Calu3 (cell line): ENCODE results near the gene MGMT. TPM values are rescaled to one million over a fixed set of nuclear protein-coding genes. Genes with fewer than 3 reads are reported as not detected.

ENCODE experiments used
- BruUV-seq: library from RNA; stranded (reverse); fragments of 400-500 nt; replicated peaks from 2 replicates; lab custom pipeline; 2021; lab: Mats Ljungman, UMichigan
- CTCF ChIA-PET: fragments of 300-600 bp; sonication (Branson Sonifier 250); formaldehyde crosslinking; loops from one replicate; lab custom pipeline; 2022; ENCODE audit warnings: antibody characterized with exemption; lab: Charles Lee
- DNase-seq: peaks from one replicate; pipeline ENCODE4 v3.0.0; 2022
- H3K27ac Mint-ChIP-seq: one replicate; pipeline ENCODE4 v1.8.0; 2022; ENCODE audit warnings: mixed read lengths; ENCODE audit not compliant: unreplicated experiment
- H3K27me3 Mint-ChIP-seq: one replicate; pipeline ENCODE4 v1.8.0; 2022; ENCODE audit warnings: mixed read lengths; ENCODE audit not compliant: unreplicated experiment
- H3K36me3 Mint-ChIP-seq: one replicate; pipeline ENCODE4 v1.8.0; 2022; ENCODE audit warnings: mild to moderate bottlenecking, moderate library complexity, mixed read lengths; ENCODE audit not compliant: insufficient read depth, unreplicated experiment
- H3K4me1 Mint-ChIP-seq: one replicate; pipeline ENCODE4 v1.8.0; 2022; ENCODE audit warnings: mild to moderate bottlenecking, low read depth, mixed read lengths; ENCODE audit not compliant: unreplicated experiment
- H3K4me3 Mint-ChIP-seq: one replicate; pipeline ENCODE4 v1.8.0; 2022; ENCODE audit warnings: mild to moderate bottlenecking, low read depth, moderate library complexity, mixed read lengths; ENCODE audit not compliant: unreplicated experiment
- H3K9me3 Mint-ChIP-seq: one replicate; pipeline ENCODE4 v1.8.0; 2022; ENCODE audit warnings: low read depth, mixed read lengths; ENCODE audit not compliant: unreplicated experiment
- intact Hi-C: fragments of 100-400 bp; cut with micrococcal nuclease; formaldehyde crosslinking; loops from one replicate; pipeline ENCODE4 v1.10.0; 2022; ENCODE audit not compliant: unreplicated experiment
- total RNA-seq: library from RNA; stranded (reverse); gene quantifications from 2 replicates; pipeline ENCODE4 v1.2.3, GENCODE V29; 2022
- TF ChIP-seq, protein P1 (sequence below): fragments of 200-600 bp; IDR thresholded peaks from one replicate; pipeline ENCODE4 v1.8.0; 2022; ENCODE audit warnings: antibody characterized with exemption; ENCODE audit not compliant: unreplicated experiment

The MGMT gene
- total RNA-seq, 1 experiment from 2014 or later, result 8.3 TPM

DNA sequence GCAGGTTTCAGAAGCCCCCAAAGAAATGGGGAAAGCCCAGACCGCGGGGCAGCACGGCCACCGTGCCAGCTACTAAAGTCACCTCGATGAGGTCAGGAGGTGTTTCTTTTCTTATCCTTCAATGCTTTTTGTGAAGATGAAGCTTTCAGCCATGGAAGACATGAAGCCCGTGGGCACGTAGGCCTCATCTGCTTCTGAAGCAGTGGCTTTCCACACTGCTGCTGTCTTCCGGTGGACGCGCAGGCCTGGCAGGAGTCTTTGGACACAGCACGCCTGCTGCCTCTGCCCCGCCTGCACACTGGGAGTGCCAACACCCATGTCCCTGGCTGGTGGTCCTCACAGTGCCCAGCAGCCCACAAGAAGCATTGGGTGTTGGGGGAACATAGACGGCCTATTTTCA lies 311.5 kb downstream of the MGMT start:
- BruUV-seq, result no TSS peak
- Mint-ChIP-seq H3K27ac (no peak overlapping the region), H3K9me3 (peaks cover 9% of the 10 kb centered on the region), H3K4me3 (no peak overlapping the region), H3K27me3 (no peaks in the 10 kb centered on the region), H3K4me1 (no peaks in the 10 kb centered on the region), H3K36me3 (no peaks in the 10 kb centered on the region)
- CTCF ChIA-PET, result no interaction called here
- no peak for DNase-seq
- intact Hi-C loops, result no loop called here
- TF ChIP-seq, protein P1, sequence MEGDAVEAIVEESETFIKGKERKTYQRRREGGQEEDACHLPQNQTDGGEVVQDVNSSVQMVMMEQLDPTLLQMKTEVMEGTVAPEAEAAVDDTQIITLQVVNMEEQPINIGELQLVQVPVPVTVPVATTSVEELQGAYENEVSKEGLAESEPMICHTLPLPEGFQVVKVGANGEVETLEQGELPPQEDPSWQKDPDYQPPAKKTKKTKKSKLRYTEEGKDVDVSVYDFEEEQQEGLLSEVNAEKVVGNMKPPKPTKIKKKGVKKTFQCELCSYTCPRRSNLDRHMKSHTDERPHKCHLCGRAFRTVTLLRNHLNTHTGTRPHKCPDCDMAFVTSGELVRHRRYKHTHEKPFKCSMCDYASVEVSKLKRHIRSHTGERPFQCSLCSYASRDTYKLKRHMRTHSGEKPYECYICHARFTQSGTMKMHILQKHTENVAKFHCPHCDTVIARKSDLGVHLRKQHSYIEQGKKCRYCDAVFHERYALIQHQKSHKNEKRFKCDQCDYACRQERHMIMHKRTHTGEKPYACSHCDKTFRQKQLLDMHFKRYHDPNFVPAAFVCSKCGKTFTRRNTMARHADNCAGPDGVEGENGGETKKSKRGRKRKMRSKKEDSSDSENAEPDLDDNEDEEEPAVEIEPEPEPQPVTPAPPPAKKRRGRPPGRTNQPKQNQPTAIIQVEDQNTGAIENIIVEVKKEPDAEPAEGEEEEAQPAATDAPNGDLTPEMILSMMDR, result no peak

DNA sequence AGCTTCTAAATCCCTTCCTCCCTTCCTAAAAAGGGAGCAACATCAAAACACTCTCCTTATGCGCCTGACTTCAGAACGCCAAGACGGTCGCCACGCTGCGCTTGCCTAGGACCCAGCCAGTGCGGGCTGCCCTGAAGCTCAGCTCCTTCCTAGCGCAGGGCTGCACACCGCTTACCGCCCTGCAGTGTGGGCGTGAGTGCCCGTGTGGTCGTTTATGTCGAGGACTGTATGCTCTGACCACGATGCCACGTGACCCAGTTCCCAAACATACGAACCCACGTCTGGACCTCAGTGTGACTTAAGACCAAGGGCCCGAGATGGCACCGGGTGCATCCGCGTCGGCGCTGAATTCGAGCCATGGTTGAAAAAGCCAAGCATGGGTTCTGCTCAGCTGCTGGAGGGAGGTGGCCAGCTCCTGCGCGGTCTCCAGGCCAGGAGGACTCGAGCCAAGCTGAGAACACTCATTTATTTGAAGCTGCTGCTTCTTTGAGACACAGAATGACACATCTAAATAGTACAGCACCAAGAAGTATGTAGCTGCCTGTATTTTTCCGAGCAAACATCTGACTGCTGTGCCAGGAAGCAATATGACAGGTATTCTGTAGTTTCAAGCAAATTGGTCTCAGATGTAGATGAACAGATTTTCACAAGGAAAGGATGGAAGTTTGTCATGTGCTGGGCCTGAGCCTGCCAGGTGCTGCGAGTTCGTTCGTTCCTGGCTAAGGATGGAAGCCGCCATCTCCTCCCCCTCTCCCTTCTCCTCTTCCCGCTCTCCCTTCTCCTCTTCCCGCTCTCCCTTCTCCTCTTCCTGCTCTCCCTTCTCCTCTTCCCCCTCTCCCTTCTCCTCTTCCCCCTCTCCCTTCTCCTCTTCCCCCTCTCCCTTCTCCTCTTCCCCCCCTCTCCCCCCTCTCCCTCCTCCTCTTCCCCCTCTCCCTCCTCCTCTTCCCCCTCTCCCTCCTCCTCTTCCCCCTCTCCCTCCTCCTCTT lies 312.4 kb downstream of the MGMT start:
- no peaks in the 10 kb centered on the region for H3K36me3 Mint-ChIP-seq
- intact Hi-C loops, result no loop called here
- CTCF ChIA-PET, result no interaction called here

DNA sequence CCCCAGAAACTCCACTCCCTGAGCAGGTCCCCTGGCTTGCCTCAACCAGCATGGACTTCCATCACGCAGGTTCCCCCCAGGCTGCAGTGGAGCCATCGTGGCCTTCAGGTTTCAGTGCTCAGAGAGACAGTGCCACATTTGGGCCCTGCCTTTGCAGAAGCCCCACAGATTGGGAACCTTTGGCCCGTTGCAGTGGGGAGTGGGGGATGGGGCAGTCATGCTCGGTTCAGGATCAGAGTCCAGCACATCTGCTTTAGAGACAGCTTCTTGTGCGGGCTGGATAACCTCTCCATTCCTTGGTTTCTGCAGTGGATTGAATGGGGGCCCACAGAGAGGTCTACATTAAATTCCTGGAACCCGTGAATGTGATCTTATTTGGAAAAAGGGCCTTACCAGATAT lies 313.2 kb downstream of the MGMT start:
- CTCF ChIA-PET, result no interaction called here
- Mint-ChIP-seq H3K4me1 (no peaks in the 10 kb centered on the region), H3K27me3 (no peaks in the 10 kb centered on the region), H3K36me3 (peaks cover 6% of the 10 kb centered on the region), H3K9me3 (peaks cover 12% of the 10 kb centered on the region), H3K4me3 (no peak overlapping the region), H3K27ac (no peak overlapping the region)
- DNase-seq, result no peak
- intact Hi-C loops, result no loop called here
- TF ChIP-seq, protein P1, result no peak
- no TSS peak for BruUV-seq

More for the DNA sequence above, 312.4 kb downstream of the MGMT start:
- Mint-ChIP-seq H3K9me3 (peaks cover 12% of the 10 kb centered on the region), H3K27ac (no peak overlapping the region), H3K4me3 (no peak overlapping the region), H3K4me1 (no peaks in the 10 kb centered on the region), H3K27me3 (no peaks in the 10 kb centered on the region)
- BruUV-seq, result no TSS peak
- TF ChIP-seq, protein P1, result no peak
- DNase-seq, result no peak

DNA sequence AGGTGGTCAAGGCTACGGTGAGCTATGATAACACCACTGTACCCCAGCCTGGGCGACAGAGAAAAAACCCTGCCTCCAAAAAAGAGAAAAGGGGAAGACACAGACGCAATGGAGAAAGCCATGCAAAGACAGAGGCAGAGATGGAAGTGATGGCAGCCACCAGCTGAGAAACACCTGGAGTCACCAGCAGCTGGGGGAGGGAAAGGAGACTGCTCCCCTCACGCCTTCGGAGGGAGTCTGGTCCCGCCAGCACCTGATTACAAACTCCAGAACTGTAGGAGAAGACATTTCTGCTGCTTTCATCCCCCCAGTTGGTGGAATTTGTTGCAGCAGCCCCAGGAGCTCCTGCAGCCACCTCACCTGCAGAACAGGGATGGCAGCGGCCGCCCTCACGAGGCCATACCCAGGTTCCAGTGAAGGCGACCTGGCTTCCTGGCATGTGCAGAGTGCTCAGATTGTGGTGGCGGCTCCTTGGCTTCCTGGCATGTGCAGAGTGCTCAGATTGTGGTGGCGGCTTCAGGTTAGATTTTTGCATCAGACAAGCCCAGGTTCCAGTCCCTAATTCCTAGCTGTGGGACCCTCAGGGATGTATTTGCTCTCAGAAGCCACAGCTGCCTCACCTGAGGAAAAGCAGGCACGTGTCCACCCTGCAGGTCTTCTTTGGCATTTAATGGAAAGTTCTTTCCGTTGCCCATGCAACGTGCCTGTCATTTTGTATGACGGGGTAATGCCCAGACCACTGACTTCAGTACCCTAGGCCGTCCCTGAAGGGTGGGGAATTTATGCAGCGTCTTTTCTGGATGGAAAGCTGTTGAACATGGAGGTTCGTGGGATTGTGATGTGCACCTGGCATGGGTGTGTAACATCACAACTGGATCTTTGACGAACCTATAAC lies 314.1 kb downstream of the MGMT start:
- H3K4me1 Mint-ChIP-seq, result no peaks in the 10 kb centered on the region
- H3K9me3 Mint-ChIP-seq, result peaks cover 12% of the 10 kb centered on the region
- no TSS peak for BruUV-seq
- no peaks in the 10 kb centered on the region for H3K27me3 Mint-ChIP-seq
- H3K4me3 Mint-ChIP-seq, result no peak overlapping the region
- H3K36me3 Mint-ChIP-seq, result peaks cover 7% of the 10 kb centered on the region
- TF ChIP-seq, protein P1, result no peak
- no peak for DNase-seq
- H3K27ac Mint-ChIP-seq, result no peak overlapping the region
- intact Hi-C loops, result no loop called here
- CTCF ChIA-PET, result no interaction called here
